ENCODE data around the gene NFIC.

NFIC gene

GRCh38 chr19:3474614-3475013 lies 108.2 kb downstream of the NFIC start:
- no peak overlapping the region for H3K27ac ChIP-seq (replicated peaks; ENCODE audit: low read length)
- WGBS, 2 donors (ENCODE audit: extremely low coverage in 2 of 2, insufficient read length in 2 of 2, insufficient replicate concordance in 1 of 2), result no CpG with 5 or more reads among the region's 2 CpGs
- H2BK15ac ChIP-seq (ENCODE audit: low read length), result no peak overlapping the region
- no peak overlapping the region for H4K8ac ChIP-seq (ENCODE audit: low read depth, low read length)
- no peak overlapping the region for H4K91ac ChIP-seq (ENCODE audit: low read depth, low read length, poor library complexity)
- H2AFZ ChIP-seq (ENCODE audit: low read length), result no peak overlapping the region
- H3K4me3 ChIP-seq (ENCODE audit: low read length in 2 of 2), result no peak overlapping the region
- H3K23ac ChIP-seq (ENCODE audit: low read depth, low read length, poor library complexity), result peak overlapping the region; percentile 61
- H3K36me3 ChIP-seq (replicated peaks in 1 of 2; ENCODE audit: control insufficient read depth in 2 of 2, insufficient read depth in 2 of 2, low read length in 2 of 2), result no peaks in the 10 kb centered on the region
- H3K4me1 ChIP-seq (ENCODE audit: control insufficient read depth in 2 of 2, insufficient read depth in 1 of 2, low read depth in 1 of 2, low read length in 2 of 2), result no peaks in the 10 kb centered on the region
- no peaks in the 10 kb centered on the region for H3K79me1 ChIP-seq (ENCODE audit: low read depth, low read length)
- H2BK12ac ChIP-seq (ENCODE audit: low read length), result no peak overlapping the region
- no peak overlapping the region for H3K4ac ChIP-seq (ENCODE audit: low read length)
- peaks cover 0 to 24% (median 6%) of the 10 kb centered on the region in 3 experiments for H3K27me3 ChIP-seq (ENCODE audit: control insufficient read depth in 3 of 3, insufficient read depth in 3 of 3, low read depth in 1 of 3, low read length in 3 of 3)
- no peak overlapping the region for H3K4me2 ChIP-seq (ENCODE audit: insufficient read depth, low read length, poor library complexity, severe bottlenecking)
- no peak for DNase-seq (ENCODE audit: low spot score)
- H3K18ac ChIP-seq (ENCODE audit: low read length), result no peak overlapping the region
- H3K14ac ChIP-seq (ENCODE audit: low read length), result no peak overlapping the region
- peaks cover 0 to 2% of the 10 kb centered on the region in 2 donors for H3K9me3 ChIP-seq (replicated peaks in 1 of 2; ENCODE audit: control insufficient read depth in 2 of 2, insufficient read depth in 1 of 2, low read depth in 1 of 2, low read length in 2 of 2)
- H2BK5ac ChIP-seq (ENCODE audit: low read length), result no peak overlapping the region
- H2AK5ac ChIP-seq (ENCODE audit: low read depth, low read length), result peak overlapping the region; percentile 37
- H2BK120ac ChIP-seq (ENCODE audit: low read depth, low read length), result no peak overlapping the region
- no peak overlapping the region for H3K9ac ChIP-seq (ENCODE audit: low read depth, low read length, poor library complexity)

GRCh38 chr19:3475449-3475848 lies 109.1 kb downstream of the NFIC start:
- H3K4me2 ChIP-seq (ENCODE audit: insufficient read depth, low read length, poor library complexity, severe bottlenecking), result no peak overlapping the region
- no peak overlapping the region for H3K9ac ChIP-seq (ENCODE audit: low read depth, low read length, poor library complexity)
- peaks cover 0 to 2% of the 10 kb centered on the region in 2 donors for H3K9me3 ChIP-seq (replicated peaks in 1 of 2; ENCODE audit: control insufficient read depth in 2 of 2, insufficient read depth in 1 of 2, low read depth in 1 of 2, low read length in 2 of 2)
- H4K91ac ChIP-seq (ENCODE audit: low read depth, low read length, poor library complexity), result no peak overlapping the region
- WGBS, 2 donors (ENCODE audit: extremely low coverage in 2 of 2, insufficient read length in 2 of 2, insufficient replicate concordance in 1 of 2), result 100% methylated on average over 3 of the region's 4 CpGs; no CpG with 5 or more reads in 1 of the 2 donors
- no peak overlapping the region for H2BK120ac ChIP-seq (ENCODE audit: low read depth, low read length)
- no peak overlapping the region for H3K4me3 ChIP-seq (ENCODE audit: low read length in 2 of 2)
- H2BK12ac ChIP-seq (ENCODE audit: low read length), result no peak overlapping the region
- H3K18ac ChIP-seq (ENCODE audit: low read length), result no peak overlapping the region
- no peak overlapping the region for H4K8ac ChIP-seq (ENCODE audit: low read depth, low read length)
- no peaks in the 10 kb centered on the region for H3K36me3 ChIP-seq (replicated peaks in 1 of 2; ENCODE audit: control insufficient read depth in 2 of 2, insufficient read depth in 2 of 2, low read length in 2 of 2)
- H2BK5ac ChIP-seq (ENCODE audit: low read length), result no peak overlapping the region
- H3K27ac ChIP-seq (replicated peaks; ENCODE audit: low read length), result no peak overlapping the region
- no peak for DNase-seq (ENCODE audit: low spot score)
- H2AFZ ChIP-seq (ENCODE audit: low read length), result no peak overlapping the region
- no peaks in the 10 kb centered on the region for H3K79me1 ChIP-seq (ENCODE audit: low read depth, low read length)
- no peak overlapping the region for H3K4ac ChIP-seq (ENCODE audit: low read length)
- H3K4me1 ChIP-seq (ENCODE audit: control insufficient read depth in 2 of 2, insufficient read depth in 1 of 2, low read depth in 1 of 2, low read length in 2 of 2), result peaks cover 0 to under 1% of the 10 kb centered on the region in 2 donors
- H2BK15ac ChIP-seq (ENCODE audit: low read length), result no peak overlapping the region
- no peak overlapping the region for H3K23ac ChIP-seq (ENCODE audit: low read depth, low read length, poor library complexity)
- H3K14ac ChIP-seq (ENCODE audit: low read length), result no peak overlapping the region
- H3K27me3 ChIP-seq (ENCODE audit: control insufficient read depth in 3 of 3, insufficient read depth in 3 of 3, low read depth in 1 of 3, low read length in 3 of 3), result peaks cover 0 to 18% (median 4%) of the 10 kb centered on the region in 3 experiments
- no peak overlapping the region for H2AK5ac ChIP-seq (ENCODE audit: low read depth, low read length)

- Histone ChIP-seq H4K8ac (ENCODE audit: low read depth, low read length) (no peak overlapping the region), H2BK120ac (ENCODE audit: low read depth, low read length) (no peak overlapping the region), H3K79me1 (ENCODE audit: low read depth, low read length) (no peaks in the 10 kb centered on the region), H2AK5ac (ENCODE audit: low read depth, low read length) (no peak overlapping the region), H2BK5ac (ENCODE audit: low read length) (no peak overlapping the region), H3K23ac (ENCODE audit: low read depth, low read length, poor library complexity) (no peak overlapping the region), H3K27me3 (ENCODE audit: control insufficient read depth in 3 of 3, insufficient read depth in 3 of 3, low read depth in 1 of 3, low read length in 3 of 3) (peaks cover 0 to 28% (median 4%) of the 10 kb centered on the region in 3 experiments), H3K9ac (ENCODE audit: low read depth, low read length, poor library complexity) (no peak overlapping the region), H4K91ac (ENCODE audit: low read depth, low read length, poor library complexity) (no peak overlapping the region), H3K4ac (ENCODE audit: low read length) (no peak overlapping the region), H3K4me1 (ENCODE audit: control insufficient read depth in 2 of 2, insufficient read depth in 1 of 2, low read depth in 1 of 2, low read length in 2 of 2) (peaks cover 2 to 5% of the 10 kb centered on the region in 2 donors), H3K9me3 (replicated peaks in 1 of 2; ENCODE audit: control insufficient read depth in 2 of 2, insufficient read depth in 1 of 2, low read depth in 1 of 2, low read length in 2 of 2) (peaks cover 0 to 1% of the 10 kb centered on the region in 2 donors), H3K14ac (ENCODE audit: low read length) (no peak overlapping the region), H2AFZ (ENCODE audit: low read length) (no peak overlapping the region), H3K27ac (replicated peaks; ENCODE audit: low read length) (no peak overlapping the region), H2BK15ac (ENCODE audit: low read length) (no peak overlapping the region), H2BK12ac (ENCODE audit: low read length) (no peak overlapping the region), H3K4me3 (ENCODE audit: low read length in 2 of 2) (no peak overlapping the region), H3K36me3 (replicated peaks in 1 of 2; ENCODE audit: control insufficient read depth in 2 of 2, insufficient read depth in 2 of 2, low read length in 2 of 2) (no peaks in the 10 kb centered on the region), H3K18ac (ENCODE audit: low read length) (no peak overlapping the region), H3K4me2 (ENCODE audit: insufficient read depth, low read length, poor library complexity, severe bottlenecking) (no peak overlapping the region)
- DNase-seq (ENCODE audit: low spot score), result no peak
- no CpG with 5 or more reads among the region's 2 CpGs for WGBS, 2 donors (ENCODE audit: extremely low coverage in 2 of 2, insufficient read length in 2 of 2, insufficient replicate concordance in 1 of 2)
These were observed 110.4 kb downstream of the NFIC start for GRCh38 chr19:3476830-3477229.

GRCh38 chr19:3477506-3477905 lies 111.1 kb downstream of the NFIC start:
- Histone ChIP-seq H3K4ac (ENCODE audit: low read length) (no peak overlapping the region), H3K9me3 (replicated peaks in 1 of 2; ENCODE audit: control insufficient read depth in 2 of 2, insufficient read depth in 1 of 2, low read depth in 1 of 2, low read length in 2 of 2) (no peaks in the 10 kb centered on the region), H2BK5ac (ENCODE audit: low read length) (no peak overlapping the region), H3K18ac (ENCODE audit: low read length) (no peak overlapping the region), H3K23ac (ENCODE audit: low read depth, low read length, poor library complexity) (no peak overlapping the region), H3K36me3 (replicated peaks in 1 of 2; ENCODE audit: control insufficient read depth in 2 of 2, insufficient read depth in 2 of 2, low read length in 2 of 2) (no peaks in the 10 kb centered on the region), H3K4me2 (ENCODE audit: insufficient read depth, low read length, poor library complexity, severe bottlenecking) (no peak overlapping the region), H3K9ac (ENCODE audit: low read depth, low read length, poor library complexity) (no peak overlapping the region), H2AFZ (ENCODE audit: low read length) (no peak overlapping the region), H3K79me1 (ENCODE audit: low read depth, low read length) (no peaks in the 10 kb centered on the region), H3K4me3 (ENCODE audit: low read length in 2 of 2) (no peak overlapping the region), H3K27ac (replicated peaks; ENCODE audit: low read length) (no peak overlapping the region), H4K91ac (ENCODE audit: low read depth, low read length, poor library complexity) (no peak overlapping the region), H4K8ac (ENCODE audit: low read depth, low read length) (no peak overlapping the region), H2AK5ac (ENCODE audit: low read depth, low read length) (no peak overlapping the region), H3K27me3 (ENCODE audit: control insufficient read depth in 3 of 3, insufficient read depth in 3 of 3, low read depth in 1 of 3, low read length in 3 of 3) (peaks cover 0 to 33% (median 4%) of the 10 kb centered on the region in 3 experiments), H3K4me1 (ENCODE audit: control insufficient read depth in 2 of 2, insufficient read depth in 1 of 2, low read depth in 1 of 2, low read length in 2 of 2) (peaks cover 2 to 6% of the 10 kb centered on the region in 2 donors), H2BK15ac (ENCODE audit: low read length) (no peak overlapping the region), H2BK120ac (ENCODE audit: low read depth, low read length) (no peak overlapping the region), H2BK12ac (ENCODE audit: low read length) (no peak overlapping the region), H3K14ac (ENCODE audit: low read length) (no peak overlapping the region)
- DNase-seq (ENCODE audit: low spot score), result no peak

Measured in neuronal stem cell (in vitro differentiated cells).